H9 (cell line): ENCODE results near the gene TRMU. TPM values are rescaled to one million over a fixed set of nuclear protein-coding genes. Genes with fewer than 3 reads are reported as not detected.

Experiments used
- DNase-seq: peaks from one replicate; pipeline ENCODE4 v3.0.0-alpha.2; 2017
- H2AFZ ChIP-seq: one replicate; pipeline ENCODE4 v1.6.1; 2013; ENCODE audit warnings: mild to moderate bottlenecking, low read length, control low read depth, moderate library complexity
- H2AK5ac ChIP-seq: 2 replicates; pipeline ENCODE4 v1.6.1; 2013; ENCODE audit warnings: low read length, control low read depth, mixed read lengths; ENCODE audit not compliant: insufficient read length
- H2BK120ac ChIP-seq: one replicate; pipeline ENCODE4 v1.6.1; 2013; ENCODE audit warnings: low read depth, mild to moderate bottlenecking, low read length, control low read depth, inconsistent platforms; ENCODE audit not compliant: poor library complexity, severe bottlenecking
- H2BK12ac ChIP-seq: 2 replicates; pipeline ENCODE4 v1.6.1; 2013; ENCODE audit warnings: low read length, control low read depth, mixed read lengths, low read depth; ENCODE audit not compliant: insufficient read length
- H2BK15ac ChIP-seq: 2 replicates; pipeline ENCODE4 v1.6.1; 2013; ENCODE audit warnings: low read depth, low read length, control low read depth
- H2BK20ac ChIP-seq: one replicate; pipeline ENCODE4 v1.6.1; 2013; ENCODE audit warnings: low read depth, mild to moderate bottlenecking, low read length, control low read depth, inconsistent platforms; ENCODE audit not compliant: poor library complexity, severe bottlenecking
- H2BK5ac ChIP-seq: 2 replicates; pipeline ENCODE4 v1.6.1; 2013; ENCODE audit warnings: low read length, control low read depth, mixed read lengths; ENCODE audit not compliant: insufficient read length
- H3K14ac ChIP-seq: 2 replicates; pipeline ENCODE4 v1.6.1; 2013; ENCODE audit warnings: low read length, control low read depth; ENCODE audit not compliant: insufficient read depth
- H3K18ac ChIP-seq: 2 replicates; pipeline ENCODE4 v1.6.1; 2013; ENCODE audit warnings: low read depth, mild to moderate bottlenecking, mixed read lengths, low read length, control low read depth; ENCODE audit not compliant: insufficient read length
- H3K23ac ChIP-seq: 2 replicates; pipeline ENCODE4 v1.6.1; 2013; ENCODE audit warnings: low read length, control low read depth, mixed read lengths, low read depth; ENCODE audit not compliant: insufficient read length
- H3K23me2 ChIP-seq: 2 replicates; pipeline ENCODE4 v1.6.1; 2013; ENCODE audit warnings: low read depth, mild to moderate bottlenecking, mixed read lengths, low read length, control low read depth; ENCODE audit not compliant: insufficient read length, poor library complexity, severe bottlenecking
- H3K27ac ChIP-seq: 2 replicates; pipeline ENCODE4 v1.5.1; 2013; ENCODE audit warnings: low read length, control low read depth, mixed read lengths, low read depth; ENCODE audit not compliant: insufficient read length
- H3K27me3 ChIP-seq: 2 replicates; pipeline ENCODE4 v1.6.1; 2013; ENCODE audit warnings: low read length, control low read depth, inconsistent platforms; ENCODE audit not compliant: insufficient read depth
- H3K4ac ChIP-seq: 2 replicates; pipeline ENCODE4 v1.6.1; 2013; ENCODE audit warnings: low read depth, mild to moderate bottlenecking, control low read depth, inconsistent platforms, low read length, moderate library complexity
- H3K4me1 ChIP-seq: 2 replicates; pipeline ENCODE4 v1.6.1; 2013; ENCODE audit warnings: low read length, control low read depth, inconsistent platforms; ENCODE audit not compliant: insufficient read depth
- H3K4me2 ChIP-seq: 2 replicates; pipeline ENCODE4 v1.6.1; 2013; ENCODE audit warnings: low read length, control low read depth, mixed read lengths; ENCODE audit not compliant: insufficient read length, insufficient read depth
- H3K56ac ChIP-seq: 2 replicates; pipeline ENCODE4 v1.6.1; 2013; ENCODE audit warnings: low read depth, mild to moderate bottlenecking, mixed read lengths, low read length, control low read depth; ENCODE audit not compliant: insufficient read length
- H3K79me1 ChIP-seq: 2 replicates; pipeline ENCODE4 v1.6.1; 2013; ENCODE audit warnings: low read depth, mild to moderate bottlenecking, moderate library complexity, low read length, control low read depth, inconsistent platforms; ENCODE audit not compliant: insufficient read depth, poor library complexity, severe bottlenecking
- H3K79me2 ChIP-seq: 2 replicates; pipeline ENCODE4 v1.6.1; 2013; ENCODE audit warnings: low read length, control low read depth, inconsistent platforms; ENCODE audit not compliant: insufficient read depth
- H3K9ac ChIP-seq: 2 replicates; pipeline ENCODE4 v1.6.1; 2013; ENCODE audit warnings: low read length, control low read depth, mixed read lengths; ENCODE audit not compliant: insufficient read length; ENCODE audit errors: extremely low read depth
- H3K9me3 ChIP-seq: one replicate; pipeline ENCODE4 v1.6.1; 2013; ENCODE audit warnings: low read depth, low read length, inconsistent platforms; ENCODE audit not compliant: control insufficient read depth
- H3T11ph ChIP-seq: one replicate; pipeline ENCODE4 v1.6.1; 2013; ENCODE audit warnings: mild to moderate bottlenecking, low read length, control low read depth, inconsistent platforms
- H4K20me1 ChIP-seq: one replicate; pipeline ENCODE4 v1.6.1; 2013; ENCODE audit not compliant: control insufficient read depth, insufficient read length, insufficient read depth
- H4K5ac ChIP-seq: 2 replicates; pipeline ENCODE4 v1.6.1; 2013; ENCODE audit warnings: low read depth, mild to moderate bottlenecking, mixed read lengths, low read length, control low read depth; ENCODE audit not compliant: insufficient read length
- H4K8ac ChIP-seq: replicated peaks from 2 replicates; pipeline ENCODE4 v1.6.1; 2013; ENCODE audit warnings: low read length, control low read depth, mixed read lengths, low read depth; ENCODE audit not compliant: insufficient read length
- H4K91ac ChIP-seq: 2 replicates; pipeline ENCODE4 v1.6.1; 2013; ENCODE audit warnings: low read depth, mild to moderate bottlenecking, moderate library complexity, mixed read lengths, low read length, control low read depth; ENCODE audit not compliant: insufficient read length
- H3K27ac Mint-ChIP-seq, 3 experiments: 2 replicates in 2 of 3; 3 replicates in 1 of 3; pipeline ENCODE4 v1.8.0; 2020 to 2021; ENCODE audit warnings: mixed read lengths in 3 of 3, mild to moderate bottlenecking in 1 of 3, moderate library complexity in 1 of 3
- H3K27me3 Mint-ChIP-seq: 2 replicates; pipeline ENCODE4 v1.8.0; 2021; ENCODE audit warnings: low read depth, mild to moderate bottlenecking, moderate library complexity, mixed read lengths
- H3K36me3 Mint-ChIP-seq, 3 experiments: 2 replicates in 2 of 3; 3 replicates in 1 of 3; pipeline ENCODE4 v1.8.0; 2020 to 2021; ENCODE audit warnings: low read depth in 3 of 3, mixed read lengths in 3 of 3; ENCODE audit not compliant: insufficient read depth in 1 of 3
- H3K4me1 Mint-ChIP-seq, 2 experiments: 2 replicates each; pipeline ENCODE4 v1.8.0; 2020; ENCODE audit warnings: mixed read lengths in 2 of 2
- H3K4me3 Mint-ChIP-seq, 2 experiments: 2 replicates in 1 of 2; 3 replicates in 1 of 2; pipeline ENCODE4 v1.8.0; 2020 to 2021; ENCODE audit warnings: mild to moderate bottlenecking in 2 of 2, mixed read lengths in 2 of 2, moderate library complexity in 1 of 2
- H3K9me3 Mint-ChIP-seq, 2 experiments: 2 replicates in 1 of 2; 3 replicates in 1 of 2; pipeline ENCODE4 v1.8.0; 2020; ENCODE audit warnings: mild to moderate bottlenecking in 2 of 2, mixed read lengths in 2 of 2, moderate library complexity in 1 of 2
- CTCF ChIP-seq: fragments of 200-600 bp; sonication (generic); conservative IDR thresholded peaks from 3 replicates; pipeline ENCODE4 v1.8.0; 2021; ENCODE audit warnings: antibody characterized with exemption, mild to moderate bottlenecking
- WGBS: extraction: QIAGEN DNeasy Blood & Tissue Kit; methylation state at CpG from one replicate; pipeline ENCODE4 v1.1.7; 2013; ENCODE audit warnings: missing lambda C conversion rate, low lambda C conversion rate, mixed read lengths; ENCODE audit not compliant: insufficient read length; ENCODE audit errors: extremely low coverage; 5-methylcytosine and 5-hydroxymethylcytosine counted together
- total RNA-seq: library from RNA; stranded (reverse); gene quantifications from 2 replicates; pipeline ENCODE4 v1.2.1, GENCODE V29; 2021

TRMU gene
- total RNA-seq, 1 experiment from 2014 or later = 86.3 TPM

DNA sequence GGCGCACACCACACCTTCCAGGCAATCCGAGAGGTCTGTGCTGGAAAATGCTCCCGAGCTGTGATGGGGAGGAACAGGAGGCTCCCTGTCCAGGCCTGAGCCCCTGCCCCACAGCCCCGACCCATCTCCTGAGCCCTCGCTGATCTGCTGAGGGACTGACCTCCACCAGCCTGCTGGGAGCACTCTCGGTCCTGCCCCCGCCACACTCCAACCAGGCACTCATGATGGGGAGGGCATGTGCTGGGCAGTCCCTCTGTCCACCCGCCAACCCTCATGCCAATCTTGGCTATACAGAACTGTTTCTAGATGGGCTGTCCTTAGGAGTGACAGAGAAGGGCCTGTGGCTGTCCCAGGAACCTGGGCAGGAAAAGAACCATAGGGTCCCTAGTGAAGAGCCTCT is 70.8 kb downstream of the TRMU start:
- Mint-ChIP-seq H3K4me1 (peaks cover 0 to 9% of the 10 kb centered on the region in 2 experiments; a peak in 2 of 4 replicates), H3K36me3 (peaks cover 0 to 8% (median 4%) of the 10 kb centered on the region in 3 experiments; a peak in 2 of 7 replicates), H3K4me3 (no peak overlapping the region), H3K27me3 (peaks cover 2% of the 10 kb centered on the region), H3K9me3 (no peaks in the 10 kb centered on the region), H3K27ac (peak overlapping the region in 1 of 3 experiments; percentile 48; a peak in 1 of 7 replicates)
- no peak overlapping the region for H3K14ac ChIP-seq
- H3K4me2 ChIP-seq = no peak overlapping the region
- H3K18ac ChIP-seq = no peak overlapping the region
- no peak overlapping the region for H4K91ac ChIP-seq
- no peaks in the 10 kb centered on the region for H3K4me1 ChIP-seq
- no peak overlapping the region for H3K4ac ChIP-seq
- H3K79me2 ChIP-seq = no peaks in the 10 kb centered on the region
- no peak for DNase-seq
- no peak overlapping the region for H4K8ac ChIP-seq
- H2BK120ac ChIP-seq = no peak overlapping the region
- H2BK20ac ChIP-seq = no peak overlapping the region
- no peak overlapping the region for H3K9ac ChIP-seq
- no peak overlapping the region for H3K27ac ChIP-seq
- no peaks in the 10 kb centered on the region for H3K23me2 ChIP-seq
- TF ChIP-seq CTCF = no peak
- H2AK5ac ChIP-seq = no peak overlapping the region
- H3K27me3 ChIP-seq = no peaks in the 10 kb centered on the region
- no peak overlapping the region for H2BK5ac ChIP-seq
- no peaks in the 10 kb centered on the region for H4K20me1 ChIP-seq
- no peak overlapping the region for H3T11ph ChIP-seq
- no peaks in the 10 kb centered on the region for H3K9me3 ChIP-seq
- no peak overlapping the region for H4K5ac ChIP-seq
- H3K79me1 ChIP-seq = no peaks in the 10 kb centered on the region
- WGBS = no CpG with 5 or more reads among the region's 8 CpGs
- no peak overlapping the region for H2AFZ ChIP-seq
- H3K23ac ChIP-seq = no peak overlapping the region
- H2BK12ac ChIP-seq = no peak overlapping the region
- H2BK15ac ChIP-seq = no peak overlapping the region
- no peak overlapping the region for H3K56ac ChIP-seq
